ENCODE measurements around the gene AASDH. TPM values are rescaled to one million over a fixed set of nuclear protein-coding genes. Genes with fewer than 3 reads are reported as not detected.
"Not testable (repeated sequence)": the region's sequence is repeated elsewhere in the genome, so short reads cannot be mapped to it uniquely, and the experiment has no call there.

Gene AASDH
- total RNA-seq, 2 donors from 2014 or later = 5.4 to 33.6 TPM

- 71 to 79% methylated on average over 2 of the region's 2 CpGs for WGBS, 2 donors
- Histone ChIP-seq H3K27me3 (no peaks in the 10 kb centered on the region), H3K4me1 (no peaks in the 10 kb centered on the region), H3K36me3 (replicated peaks in 1 of 2; ENCODE audit: insufficient read depth in 1 of 2, low read depth in 2 of 2) (no peaks in the 10 kb centered on the region), H3K4me3 (no peak overlapping the region), H3K9me3 (no peaks in the 10 kb centered on the region), H3K27ac (no peak overlapping the region)
- intact Hi-C loops (cut with DNase I) = no loop called here
- no peak for ATAC-seq
- DNase-seq = no peak
- TF ChIP-seq CTCF (IDR thresholded peaks at IDR 0.05) = no peak
- no peak for TF ChIP-seq POLR2A (IDR thresholded peaks at IDR 0.05)
These were observed 11.8 kb downstream of the AASDH start for GRCh38 chr4:56375458-56375857.

GRCh38 chr4:56374956-56375355, 12.3 kb downstream of the AASDH start:
- Histone ChIP-seq H3K27me3 (no peaks in the 10 kb centered on the region), H3K4me3 (no peak overlapping the region), H3K9me3 (no peaks in the 10 kb centered on the region), H3K27ac (no peak overlapping the region), H3K4me1 (no peaks in the 10 kb centered on the region), H3K36me3 (replicated peaks in 1 of 2; ENCODE audit: insufficient read depth in 1 of 2, low read depth in 2 of 2) (no peaks in the 10 kb centered on the region)
- intact Hi-C loops (cut with DNase I) = no loop called here
- DNase-seq (no peak), ATAC-seq (no peak)
- TF ChIP-seq CTCF (IDR thresholded peaks at IDR 0.05) = no peak
- TF ChIP-seq POLR2A (IDR thresholded peaks at IDR 0.05) = no peak
- WGBS, 2 donors = 100% methylated on average over 1 of the region's 1 CpG

- Histone ChIP-seq H3K36me3 (replicated peaks in 1 of 2; ENCODE audit: insufficient read depth in 1 of 2, low read depth in 2 of 2) (no peaks in the 10 kb centered on the region), H3K4me3 (no peak overlapping the region), H3K27me3 (no peaks in the 10 kb centered on the region), H3K4me1 (no peaks in the 10 kb centered on the region), H3K9me3 (no peaks in the 10 kb centered on the region), H3K27ac (no peak overlapping the region)
- WGBS, 2 donors = 0% methylated on average over 1 of the region's 1 CpG
- ATAC-seq (no peak), DNase-seq (no peak)
- intact Hi-C loops (cut with DNase I) = no loop called here
- no peak for TF ChIP-seq CTCF (IDR thresholded peaks at IDR 0.05)
- TF ChIP-seq POLR2A (IDR thresholded peaks at IDR 0.05) = no peak
These were observed 14.5 kb downstream of the AASDH start for GRCh38 chr4:56372774-56373173.

- Histone ChIP-seq H3K36me3 (replicated peaks in 1 of 2; ENCODE audit: insufficient read depth in 1 of 2, low read depth in 2 of 2) (no peaks in the 10 kb centered on the region), H3K27ac (no peak overlapping the region), H3K27me3 (no peaks in the 10 kb centered on the region), H3K4me3 (no peak overlapping the region), H3K9me3 (no peaks in the 10 kb centered on the region), H3K4me1 (no peaks in the 10 kb centered on the region)
- TF ChIP-seq CTCF (IDR thresholded peaks at IDR 0.05) (no peak), POLR2A (IDR thresholded peaks at IDR 0.05) (no peak)
- intact Hi-C loops (cut with DNase I) = no loop called here
- ATAC-seq (no peak), DNase-seq (no peak)
- 58 to 65% methylated on average over 8 of the region's 8 CpGs for whole genome bisulfite sequencing, 2 donors
These were observed 15.7 kb downstream of the AASDH start for GRCh38 chr4:56371426-56372220.

- TF ChIP-seq POLR2A (IDR thresholded peaks at IDR 0.05) (no peak), CTCF (IDR thresholded peaks at IDR 0.05) (no peak)
- no peaks in the 10 kb centered on the region for H3K4me1 ChIP-seq
- DNase-seq (no peak), ATAC-seq (no peak)
- H3K9me3 ChIP-seq = no peaks in the 10 kb centered on the region
- H3K27me3 ChIP-seq = no peaks in the 10 kb centered on the region
- 95 to 96% methylated on average over 3 of the region's 3 CpGs for WGBS, 2 donors
- intact Hi-C loops (cut with DNase I) = no loop called here
- H3K36me3 ChIP-seq (replicated peaks in 1 of 2; ENCODE audit: insufficient read depth in 1 of 2, low read depth in 2 of 2) = no peaks in the 10 kb centered on the region
- H3K4me3 ChIP-seq = no peak overlapping the region
- H3K27ac ChIP-seq = no peak overlapping the region
These were observed 16.9 kb downstream of the AASDH start for GRCh38 chr4:56370377-56370776.

- 96% methylated on average over 5 to 12 of the region's 12 CpGs for WGBS, 2 donors
- H3K27ac ChIP-seq; H3K4me3 ChIP-seq; H3K27me3 ChIP-seq; H3K36me3 ChIP-seq (replicated peaks in 1 of 2; ENCODE audit: insufficient read depth in 1 of 2, low read depth in 2 of 2); DNase-seq; intact Hi-C loops (cut with DNase I); H3K4me1 ChIP-seq; H3K9me3 ChIP-seq; ATAC-seq: not testable (repeated sequence)
These were observed 24.3 kb downstream of the AASDH start for GRCh38 chr4:56362981-56363380.

All from body of pancreas (tissue), 4 donors.